HepG2 (cell line): ENCODE measurements around the gene SPC24. TPM values are rescaled to one million over a fixed set of nuclear protein-coding genes. Genes with fewer than 3 reads are reported as not detected.

Experiments
- ATAC-seq: fragments of 200-7000 bp; cut with Tn5 transposase; 3 replicates; pipeline ENCODE4 v1.9.1; 2020; ENCODE audit warnings: mild to moderate bottlenecking, moderate library complexity
- BruUV-seq: library from RNA; stranded (reverse); fragments of 400-500 nt; replicated peaks from 2 replicates; lab custom pipeline; 2021; lab: Mats Ljungman, UMichigan
- CTCF ChIA-PET: fragments of 300-600 bp; formaldehyde crosslinking; extraction: SDS; loops from one replicate; lab custom pipeline; 2021; ENCODE audit warnings: low total read pairs, inconsistent platforms, low intra/inter-chr PET ratio; lab: Yijun Ruan, JAX
- POLR2A ChIA-PET: fragments of 350-600 bp; sonication (Branson Sonifier 250); formaldehyde crosslinking; loops from one replicate; lab custom pipeline; 2020; ENCODE audit warnings: antibody characterized with exemption, inconsistent platforms; lab: Yijun Ruan, JAX
- DNase-seq: peaks from one replicate; pipeline ENCODE4 v3.0.0-alpha.2; 2015; ENCODE audit warnings: low spot score
- FAIRE-seq: peaks from 3 replicates; lab custom pipeline; 2011; peaks lifted over from hg19 to GRCh38; lab: Jason Lieb, UNC
- H2AFZ ChIP-seq: one replicate; pipeline ENCODE4 v1.6.1; 2011; ENCODE audit warnings: low read length, inconsistent platforms
- H3K27ac ChIP-seq: fragments of 300-600 bp; 3 replicates; pipeline ENCODE4 v1.8.0; 2011; ENCODE audit warnings: mixed run types, mild to moderate bottlenecking, mixed read lengths, low read length, inconsistent platforms; ENCODE audit not compliant: insufficient read depth; ENCODE audit errors: extremely low read length
- H3K27me3 ChIP-seq, 2 experiments: fragments of 200-600 bp in 1 of 2; 2 replicates in 1 of 2; 3 replicates in 1 of 2; pipeline versions ENCODE4 v1.6.0 to v1.8.0; 2011; ENCODE audit warnings: low read length in 2 of 2, mild to moderate bottlenecking in 2 of 2, moderate library complexity in 2 of 2, inconsistent platforms in 1 of 2; ENCODE audit not compliant: insufficient read depth in 2 of 2, control insufficient read depth in 1 of 2
- H3K36me3 ChIP-seq, 2 experiments: fragments of 200-600 bp in 1 of 2; replicated peaks in 1 of 2; 2 replicates in 1 of 2; 3 replicates in 1 of 2; pipeline versions ENCODE4 v1.5.1 to v1.8.0; 2011; ENCODE audit warnings: low read length in 2 of 2, inconsistent platforms in 1 of 2; ENCODE audit not compliant: insufficient read depth in 2 of 2, control insufficient read depth in 1 of 2
- H3K4me1 ChIP-seq: 2 replicates; pipeline ENCODE4 v1.5.1; 2012; ENCODE audit warnings: low read length, inconsistent platforms; ENCODE audit not compliant: insufficient read depth
- H3K4me2 ChIP-seq: 2 replicates; pipeline ENCODE4 v1.6.0; 2011; ENCODE audit warnings: low read depth, low read length, inconsistent platforms
- H3K4me3 ChIP-seq, 3 experiments: fragments of 200-600 bp in 1 of 3; sonication (generic), shearing (Covaris generic) in 1 of 3; replicated peaks in 1 of 3; 2 replicates each; pipeline ENCODE4 v1.5.1; 2011 to 2016; ENCODE audit warnings: low read length in 3 of 3, inconsistent platforms in 2 of 3, low read depth in 2 of 3, mild to moderate bottlenecking in 2 of 3, control low read depth in 1 of 3, mixed read lengths in 1 of 3; ENCODE audit not compliant: insufficient read depth in 1 of 3
- H3K79me2 ChIP-seq: one replicate; pipeline ENCODE4 v1.6.1; 2011; ENCODE audit warnings: low read length, inconsistent platforms; ENCODE audit not compliant: insufficient read depth
- H3K9ac ChIP-seq: 2 replicates; pipeline ENCODE4 v1.6.0; 2011; ENCODE audit warnings: mild to moderate bottlenecking, low read depth, low read length, inconsistent platforms; ENCODE audit not compliant: insufficient read depth
- H3K9me3 ChIP-seq: 2 replicates; pipeline ENCODE4 v1.5.1; 2012; ENCODE audit warnings: mild to moderate bottlenecking, low read length
- H4K20me1 ChIP-seq: 2 replicates; pipeline ENCODE4 v1.6.0; 2011; ENCODE audit warnings: inconsistent platforms, mild to moderate bottlenecking, low read length, moderate library complexity; ENCODE audit not compliant: insufficient read depth
- CEBPB ChIP-seq: IDR thresholded peaks from 2 replicates; pipeline ENCODE4 v1.6.1; 2011; ENCODE audit warnings: low read depth, low read length, improper control_type of control experiment, borderline replicate concordance
- CEBPG ChIP-seq: IDR thresholded peaks from 2 replicates; pipeline ENCODE4 v1.6.1; 2016
- GATAD2A ChIP-seq: IDR thresholded peaks from 2 replicates; pipeline ENCODE4 v1.6.1; 2016
- HNF4A ChIP-seq: sonication (generic); formaldehyde crosslinking; IDR thresholded peaks from 2 replicates; pipeline ENCODE4 v1.4.0; 2020; ENCODE audit warnings: missing genetic modification reagents
- KLF15 ChIP-seq: sonication (generic); formaldehyde crosslinking; IDR thresholded peaks from 2 replicates; pipeline ENCODE4 v1.8.1; 2023; ENCODE audit warnings: borderline replicate concordance, mild to moderate bottlenecking, inconsistent platforms, missing genetic modification reagents, mixed read lengths
- NFIC ChIP-seq: IDR thresholded peaks from 2 replicates; pipeline ENCODE4 v1.6.1; 2012; ENCODE audit warnings: mild to moderate bottlenecking, low read length, inconsistent platforms
- SAP130 ChIP-seq: IDR thresholded peaks from 2 replicates; pipeline ENCODE4 v1.6.1; 2016; ENCODE audit warnings: low read depth
- TEAD3 ChIP-seq: optimal IDR thresholded peaks from 2 replicates; pipeline ENCODE3; 2016; ENCODE audit warnings: borderline replicate concordance
- TEF ChIP-seq: sonication (generic); formaldehyde crosslinking; IDR thresholded peaks from 2 replicates; pipeline ENCODE4 v1.5.0; 2020; ENCODE audit warnings: missing genetic modification reagents
- WGBS: methylation state at CpG from one replicate; pipeline ENCODE4 v1.1.6; 2017; ENCODE audit warnings: low lambda C conversion rate; 5-methylcytosine and 5-hydroxymethylcytosine counted together
- in situ Hi-C: cut with HindIII; loops from 2 replicates; pipeline ENCODE4 v1.10.0; 2017; ENCODE audit warnings: low pct_unique_long_range_greater_than_20kb; ENCODE audit not compliant: extremely low pct_ligation_motif_present
- intact Hi-C: fragments of 100-400 bp; cut with micrococcal nuclease; formaldehyde crosslinking; loops from one replicate; pipeline ENCODE4 v1.10.0; 2022; ENCODE audit not compliant: unreplicated experiment
- polyA plus RNA-seq, 8 experiments: library from polyadenylated mRNA; depleted of rRNA in 3 of 8; stranded (reverse) in 7 of 8; unstranded in 1 of 8; fragments of >200 nt; fragmentation: Illumina TruSeq in 4 of 8; extraction: Trizol in 4 of 8; gene quantifications; 2 replicates each; pipeline versions ENCODE4 v1.2.1 to v1.2.3, GENCODE V29; 2011 to 2016; ENCODE audit warnings: low read depth in 4 of 8, missing spikeins in 1 of 8, mixed read lengths in 1 of 8; ENCODE audit not compliant: insufficient read depth in 1 of 8
- total RNA-seq, 5 experiments: library from RNA; depleted of rRNA; stranded (reverse); fragments of >200 nt; fragmentation: Illumina TruSeq; extraction: Trizol; gene quantifications; 2 replicates each; pipeline ENCODE4 v1.2.3, GENCODE V29; 2016; ENCODE audit warnings: low read depth in 1 of 5

Gene SPC24
- total and polyA plus RNA-seq, 2 of the 13 experiments (the other 11 are each of a cell fraction or from before 2014, with no cell fraction given), result 10.0 to 46.2 TPM

GRCh38 chr19:11159598-11160439, 4.2 kb upstream of the SPC24 start:
- no peak overlapping the region for H3K27ac ChIP-seq

More at GRCh38 chr19:11159598-11160439, 4.2 kb upstream of the SPC24 start:
- H3K4me2 ChIP-seq, result peak overlapping the region; percentile 70
- DNase-seq (no peak), FAIRE-seq (peak; percentile 50), ATAC-seq (no peak)
- H3K27me3 ChIP-seq, result no peaks in the 10 kb centered on the region; a peak in 1 of 5 replicates
- no peak overlapping the region for H3K9ac ChIP-seq
- WGBS, result 20% methylated on average over 16 of the region's 16 CpGs
- no peaks in the 10 kb centered on the region for H3K9me3 ChIP-seq
- ChIA-PET POLR2A (interaction anchor here (1.0 kb wide), 1 partner anchor 16 kb away, joined by 3 read pairs; no protein-coding TSS in a partner anchor), CTCF (no interaction called here)
- no peaks in the 10 kb centered on the region for H3K36me3 ChIP-seq
- no peaks in the 10 kb centered on the region for H4K20me1 ChIP-seq
- no peak overlapping the region; a peak in 1 of 6 replicates for H3K4me3 ChIP-seq
- BruUV-seq, result no TSS peak
- intact Hi-C loops, result no loop called here
- H2AFZ ChIP-seq, result peak overlapping the region; percentile 90
- TF ChIP-seq SAP130 (CRISPR knock-in tag) (0 out of 2 replicates have a peak, but pooled peaks have one; percentile 19), TEF (CRISPR knock-in tag) (0 out of 2 replicates have a peak, but pooled peaks have one; percentile 16), TEAD3 (CRISPR knock-in tag) (peak; percentile 10), CEBPB (peak; percentile 84), KLF15 (CRISPR knock-in tag) (no peak), HNF4A (CRISPR knock-in tag) (peak; percentile 49), GATAD2A (CRISPR knock-in tag) (0 out of 2 replicates have a peak, but pooled peaks have one; percentile 18), NFIC (no peak), CEBPG (CRISPR knock-in tag) (peak; percentile 77)
- peaks cover 7% of the 10 kb centered on the region for H3K79me2 ChIP-seq
- peaks cover 42% of the 10 kb centered on the region for H3K4me1 ChIP-seq
- in situ Hi-C loops, result loop anchor here (5.0 kb wide), 1 partner anchor 37 kb away; the partner anchor contains the start of gene KANK2
